ENCODE measurements around the gene H2AZ2. TPM values are rescaled to one million over a fixed set of nuclear protein-coding genes. Genes with fewer than 3 reads are reported as not detected.
"Not testable (repeated sequence)": the region's sequence is repeated elsewhere in the genome, so short reads cannot be mapped to it uniquely, and the experiment has no call there.

H2AZ2 gene
- total RNA-seq, 2 donors from 2014 or later = 126 to 147 TPM

- intact Hi-C loops (cut with DNase I, micrococcal nuclease) = no loop called here
- ATAC-seq (no peak), DNase-seq (no peak)
Measured at GRCh38 chr7:44875241-44875640, 27.4 kb upstream of the H2AZ2 start.

GRCh38 chr7:44872787-44873186 lies 24.9 kb upstream of the H2AZ2 start:
- intact Hi-C loops (cut with DNase I, micrococcal nuclease) = no loop called here
- DNase-seq (no peak), ATAC-seq (no peak)

- intact Hi-C loops (cut with DNase I, micrococcal nuclease) = not testable (repeated sequence)
Measured at GRCh38 chr7:44871918-44872317, 24.0 kb upstream of the H2AZ2 start.

GRCh38 chr7:44870780-44871179 lies 22.9 kb upstream of the H2AZ2 start:
- intact Hi-C loops (cut with DNase I, micrococcal nuclease); DNase-seq; ATAC-seq: not testable (repeated sequence)

More at GRCh38 chr7:44871918-44872317, 24.0 kb upstream of the H2AZ2 start:
- not testable (repeated sequence) for ATAC-seq, DNase-seq

- ATAC-seq; DNase-seq; intact Hi-C loops (cut with DNase I, micrococcal nuclease): not testable (repeated sequence)
Measured at GRCh38 chr7:44870336-44870735, 22.4 kb upstream of the H2AZ2 start.

- intact Hi-C loops (cut with DNase I, micrococcal nuclease) = no loop called here
- ATAC-seq = no peak
- DNase-seq = no peak
Measured at GRCh38 chr7:44867073-44867995, 19.4 kb upstream of the H2AZ2 start.

- ATAC-seq; intact Hi-C loops (cut with DNase I, micrococcal nuclease); DNase-seq: not testable (repeated sequence)
Measured at GRCh38 chr7:44861949-44862348, 14.1 kb upstream of the H2AZ2 start.

GRCh38 chr7:44858161-44858560 lies 10.3 kb upstream of the H2AZ2 start:
- no peak for DNase-seq
- no peak for ATAC-seq
- intact Hi-C loops (cut with DNase I, micrococcal nuclease) = loop anchor here in 1 of 2 donors (5.0 to 10.0 kb wide), 2 partner anchors 64 to 277 kb away; no protein-coding TSS in a partner anchor

- ATAC-seq (no peak), DNase-seq (no peak)
- intact Hi-C loops (cut with DNase I, micrococcal nuclease) = loop anchor here in 1 of 2 donors (5.0 to 10.0 kb wide), 2 partner anchors 67 to 280 kb away; no protein-coding TSS in a partner anchor
Measured at GRCh38 chr7:44854644-44855364, 6.9 kb upstream of the H2AZ2 start.

GRCh38 chr7:44853391-44853790 lies 5.5 kb upstream of the H2AZ2 start:
- no peak for DNase-seq

GRCh38 chr7:44852590-44852989 lies 4.7 kb upstream of the H2AZ2 start:
- no peak for ATAC-seq
- intact Hi-C loops (cut with DNase I, micrococcal nuclease) = loop anchor here in 1 of 2 donors (10.0 kb wide), 1 partner anchor 282 kb away; no protein-coding TSS in a partner anchor
- no peak for DNase-seq

More at GRCh38 chr7:44853391-44853790, 5.5 kb upstream of the H2AZ2 start:
- intact Hi-C loops (cut with DNase I, micrococcal nuclease) = loop anchor here in 1 of 2 donors (10.0 kb wide), 1 partner anchor 281 kb away; no protein-coding TSS in a partner anchor
- ATAC-seq = no peak

- DNase-seq (no peak), ATAC-seq (no peak)
- intact Hi-C loops (cut with DNase I, micrococcal nuclease) = loop anchor here in 1 of 2 donors (2.0 to 10.0 kb wide), 4 partner anchors 37 to 358 kb away; partner anchors contain the start of genes NUDCD3 and TMED4
Measured at GRCh38 chr7:44849885-44850544, 2.1 kb upstream of the H2AZ2 start.

- DNase-seq (no peak), ATAC-seq (no peak)
- intact Hi-C loops (cut with DNase I, micrococcal nuclease) = loop anchor here in 1 of 2 donors (2.0 to 10.0 kb wide), 3 partner anchors 37 to 357 kb away; partner anchors contain the start of genes NUDCD3 and TMED4
Measured at GRCh38 chr7:44849259-44849884, 1.5 kb upstream of the H2AZ2 start.

- ATAC-seq (peak; percentile 75), DNase-seq (peak; percentile 87 to 89)
- intact Hi-C loops (cut with DNase I, micrococcal nuclease) = loop anchor here in 1 of 2 donors (5.0 to 10.0 kb wide), 2 partner anchors 263 to 355 kb away; partner anchors contain the start of genes NUDCD3 and TMED4
Measured at GRCh38 chr7:44847509-44847919, 373 bp downstream of the H2AZ2 start.

GRCh38 chr7:44846816-44847508 lies 925 bp downstream of the H2AZ2 start:
- intact Hi-C loops (cut with DNase I, micrococcal nuclease) = loop anchor here in 1 of 2 donors (5.0 to 10.0 kb wide), 2 partner anchors 262 to 355 kb away; partner anchors contain the start of genes NUDCD3 and TMED4
- DNase-seq = no peak
- ATAC-seq = no peak

- not testable (repeated sequence) for ATAC-seq
- intact Hi-C loops (cut with DNase I, micrococcal nuclease) = loop anchor here in 1 of 2 donors (5.0 to 10.0 kb wide), 2 partner anchors 262 to 354 kb away; partner anchors contain the start of genes NUDCD3 and TMED4
- peak in 1 of 2 donors; percentile 13 for DNase-seq
Measured at GRCh38 chr7:44846390-44846789, 1.5 kb downstream of the H2AZ2 start.

GRCh38 chr7:44845451-44845850 lies 2.4 kb downstream of the H2AZ2 start:
- no peak for ATAC-seq
- intact Hi-C loops (cut with DNase I, micrococcal nuclease) = loop anchor here in 1 of 2 donors (5.0 to 10.0 kb wide), 2 partner anchors 261 to 353 kb away; partner anchors contain the start of genes NUDCD3 and TMED4
- no peak for DNase-seq
